NK-92 treated with Interleukin-12 subunit alpha and Interleukin-12 subunit beta, amount 100 ng/mL, for 24 hours (cell line): ENCODE results near the gene ADORA1.

Experiments used
- DNase-seq: peaks from one replicate; lab custom pipeline; 2025; lab: John Stamatoyannopoulos, UW

The ADORA1 gene

GRCh38 chr1:203095061-203095690 is 32.4 kb upstream of the ADORA1 start:
- no peak for DNase-seq

- DNase-seq = no peak
These were observed 31.0 kb upstream of the ADORA1 start for GRCh38 chr1:203096566-203096965.

- DNase-seq = no peak
These were observed 30.5 kb upstream of the ADORA1 start for GRCh38 chr1:203097001-203097400.

GRCh38 chr1:203098445-203098844 is 29.1 kb upstream of the ADORA1 start:
- DNase-seq = no peak

- no peak for DNase-seq
These were observed 28.5 kb upstream of the ADORA1 start for GRCh38 chr1:203098914-203099520.

- DNase-seq = no peak
These were observed 27.6 kb upstream of the ADORA1 start for GRCh38 chr1:203099805-203100515.

GRCh38 chr1:203100516-203100869 is 27.0 kb upstream of the ADORA1 start:
- no peak for DNase-seq

- no peak for DNase-seq
These were observed 25.5 kb upstream of the ADORA1 start for GRCh38 chr1:203101813-203102634.

- no peak for DNase-seq
These were observed 24.3 kb upstream of the ADORA1 start for GRCh38 chr1:203103216-203103615.

- DNase-seq = no peak
These were observed 23.6 kb upstream of the ADORA1 start for GRCh38 chr1:203103829-203104495.

- DNase-seq = no peak
These were observed 22.6 kb upstream of the ADORA1 start for GRCh38 chr1:203104789-203105390.

GRCh38 chr1:203112475-203112874 is 15.1 kb upstream of the ADORA1 start:
- no peak for DNase-seq

GRCh38 chr1:203113308-203113707 is 14.2 kb upstream of the ADORA1 start:
- DNase-seq = no peak

GRCh38 chr1:203114202-203114601 is 13.3 kb upstream of the ADORA1 start:
- DNase-seq = no peak

GRCh38 chr1:203116091-203116820 is 11.3 kb upstream of the ADORA1 start:
- DNase-seq = no peak

- DNase-seq = peak; percentile 58
These were observed 9.6 kb upstream of the ADORA1 start for GRCh38 chr1:203117611-203118575.

- DNase-seq = no peak
These were observed 7.0 kb upstream of the ADORA1 start for GRCh38 chr1:203120325-203121153.

GRCh38 chr1:203121186-203122015 is 6.1 kb upstream of the ADORA1 start:
- no peak for DNase-seq
